DND-41 (cell line): ENCODE results near the gene CHSY3.

Experiments used
- ATAC-seq: fragments of 200-7000 bp; cut with Tn5 transposase; 3 replicates; pipeline ENCODE4 v1.9.1; 2021; ENCODE audit warnings: low read depth; ENCODE audit not compliant: insufficient read depth
- DNase-seq: peaks from one replicate; pipeline ENCODE4 v3.0.0-alpha.2; 2020
- H2AFZ ChIP-seq: 2 replicates; pipeline ENCODE4 v1.6.0; 2012; ENCODE audit warnings: low read depth, low read length
- H3K27ac ChIP-seq: 2 replicates; pipeline ENCODE4 v1.5.1; 2012; ENCODE audit warnings: low read length, inconsistent platforms
- H3K27me3 ChIP-seq: fragments of 200-600 bp; sonication (generic); 2 replicates; pipeline ENCODE4 v1.6.0; 2012; ENCODE audit warnings: low read length, mild to moderate bottlenecking, inconsistent platforms; ENCODE audit not compliant: insufficient read depth, poor library complexity
- H3K36me3 ChIP-seq: 2 replicates; pipeline ENCODE4 v1.5.1; 2012; ENCODE audit warnings: low read length, inconsistent platforms; ENCODE audit not compliant: insufficient read depth
- H3K4me1 ChIP-seq: 2 replicates; pipeline ENCODE4 v1.5.1; 2012; ENCODE audit warnings: mild to moderate bottlenecking, low read length; ENCODE audit not compliant: insufficient read depth
- H3K4me2 ChIP-seq: 2 replicates; pipeline ENCODE4 v1.6.0; 2012; ENCODE audit warnings: mild to moderate bottlenecking, moderate library complexity, low read length, inconsistent platforms; ENCODE audit not compliant: insufficient read depth
- H3K4me3 ChIP-seq, 2 experiments: fragments of 200-600 bp in 1 of 2; shearing (Covaris generic) in 1 of 2; 2 replicates each; pipeline ENCODE4 v1.5.1; 2012 to 2016; ENCODE audit warnings: inconsistent platforms in 2 of 2, low read length in 2 of 2, mild to moderate bottlenecking in 2 of 2, low read depth in 1 of 2, moderate library complexity in 1 of 2
- H3K79me2 ChIP-seq: 2 replicates; pipeline ENCODE4 v1.6.0; 2012; ENCODE audit warnings: low read length, inconsistent platforms; ENCODE audit not compliant: insufficient read depth
- H3K9ac ChIP-seq: 2 replicates; pipeline ENCODE4 v1.6.0; 2012; ENCODE audit warnings: low read depth, mild to moderate bottlenecking, inconsistent platforms, low read length, moderate library complexity
- H3K9me3 ChIP-seq: 2 replicates; pipeline ENCODE4 v1.5.1; 2012; ENCODE audit warnings: low read length, moderate library complexity, mild to moderate bottlenecking, inconsistent platforms; ENCODE audit not compliant: insufficient read depth, severe bottlenecking
- H4K20me1 ChIP-seq: 2 replicates; pipeline ENCODE4 v1.6.0; 2012; ENCODE audit warnings: low read length; ENCODE audit not compliant: insufficient read depth
- EZH2 ChIP-seq: IDR thresholded peaks from 3 replicates; pipeline ENCODE4 v1.6.1; 2012; ENCODE audit warnings: borderline replicate concordance, low read depth, mild to moderate bottlenecking, moderate library complexity, low read length, inconsistent platforms; ENCODE audit not compliant: severe bottlenecking
- TF ChIP-seq, protein P1 (sequence below): IDR thresholded peaks from 2 replicates; pipeline ENCODE4 v1.5.1; 2012; ENCODE audit warnings: borderline replicate concordance, low read length, moderate library complexity, mild to moderate bottlenecking; ENCODE audit not compliant: poor library complexity, severe bottlenecking; ENCODE audit errors: extremely low read depth

Gene CHSY3

DNA sequence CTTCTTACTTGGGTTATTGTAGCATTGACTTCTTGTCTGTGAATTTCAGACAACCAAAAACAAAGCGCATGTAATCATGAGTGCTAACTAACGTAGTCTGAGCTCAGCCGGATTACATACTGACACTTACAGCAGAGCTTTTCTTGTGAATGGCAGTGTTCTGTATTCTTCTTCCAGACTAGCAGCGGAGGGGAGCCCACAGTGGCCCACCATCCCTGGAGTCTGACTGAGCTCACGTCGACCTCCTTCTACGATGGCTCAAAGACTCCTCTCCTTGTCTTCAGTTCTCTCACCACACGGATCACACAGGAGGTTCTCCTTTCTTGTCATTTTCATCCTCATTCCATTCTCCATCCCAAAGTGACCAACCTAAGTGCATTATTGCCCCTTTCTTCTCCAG is 211.4 kb downstream of the CHSY3 start:
- TF ChIP-seq EZH2 = no peak
- TF ChIP-seq, protein P1, sequence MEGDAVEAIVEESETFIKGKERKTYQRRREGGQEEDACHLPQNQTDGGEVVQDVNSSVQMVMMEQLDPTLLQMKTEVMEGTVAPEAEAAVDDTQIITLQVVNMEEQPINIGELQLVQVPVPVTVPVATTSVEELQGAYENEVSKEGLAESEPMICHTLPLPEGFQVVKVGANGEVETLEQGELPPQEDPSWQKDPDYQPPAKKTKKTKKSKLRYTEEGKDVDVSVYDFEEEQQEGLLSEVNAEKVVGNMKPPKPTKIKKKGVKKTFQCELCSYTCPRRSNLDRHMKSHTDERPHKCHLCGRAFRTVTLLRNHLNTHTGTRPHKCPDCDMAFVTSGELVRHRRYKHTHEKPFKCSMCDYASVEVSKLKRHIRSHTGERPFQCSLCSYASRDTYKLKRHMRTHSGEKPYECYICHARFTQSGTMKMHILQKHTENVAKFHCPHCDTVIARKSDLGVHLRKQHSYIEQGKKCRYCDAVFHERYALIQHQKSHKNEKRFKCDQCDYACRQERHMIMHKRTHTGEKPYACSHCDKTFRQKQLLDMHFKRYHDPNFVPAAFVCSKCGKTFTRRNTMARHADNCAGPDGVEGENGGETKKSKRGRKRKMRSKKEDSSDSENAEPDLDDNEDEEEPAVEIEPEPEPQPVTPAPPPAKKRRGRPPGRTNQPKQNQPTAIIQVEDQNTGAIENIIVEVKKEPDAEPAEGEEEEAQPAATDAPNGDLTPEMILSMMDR = no peak
- H3K27ac ChIP-seq = no peak overlapping the region
- no peaks in the 10 kb centered on the region for H3K27me3 ChIP-seq
- ATAC-seq (no peak), DNase-seq (no peak)
- H2AFZ ChIP-seq = no peak overlapping the region
- no peaks in the 10 kb centered on the region for H3K36me3 ChIP-seq
- no peak overlapping the region for H3K4me3 ChIP-seq
- no peak overlapping the region for H3K9ac ChIP-seq
- no peak overlapping the region for H3K4me2 ChIP-seq
- H3K4me1 ChIP-seq = no peaks in the 10 kb centered on the region
- H3K9me3 ChIP-seq = no peaks in the 10 kb centered on the region
- H4K20me1 ChIP-seq = no peaks in the 10 kb centered on the region
- H3K79me2 ChIP-seq = no peaks in the 10 kb centered on the region

DNA sequence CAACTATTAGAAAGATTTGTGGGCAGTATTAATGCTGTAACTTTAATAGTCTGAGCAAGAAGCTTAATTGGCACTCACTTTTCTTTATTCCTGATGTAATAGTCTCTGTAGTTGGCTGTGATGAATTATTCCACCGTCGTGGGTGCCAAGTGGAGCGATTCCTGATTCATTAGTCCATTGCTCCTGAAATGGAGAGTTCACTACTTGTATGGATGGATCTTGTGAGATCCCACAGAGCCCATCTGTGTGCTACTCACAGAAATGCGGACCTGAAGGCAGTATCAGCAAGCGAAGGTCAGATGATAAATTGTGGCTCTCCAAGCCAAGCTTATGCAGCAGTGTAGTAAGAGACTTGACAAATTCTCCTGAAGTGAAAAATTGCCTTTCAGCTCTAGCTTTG is 212.2 kb downstream of the CHSY3 start:
- no peaks in the 10 kb centered on the region for H3K27me3 ChIP-seq
- no peaks in the 10 kb centered on the region for H3K36me3 ChIP-seq
- no peak for ATAC-seq
- no peaks in the 10 kb centered on the region for H4K20me1 ChIP-seq
- H3K4me1 ChIP-seq = no peaks in the 10 kb centered on the region
- no peaks in the 10 kb centered on the region for H3K79me2 ChIP-seq
- H3K4me2 ChIP-seq = no peak overlapping the region
- no peak overlapping the region for H3K27ac ChIP-seq
- TF ChIP-seq, protein P1 = no peak
- no peak for TF ChIP-seq EZH2
- no peak for DNase-seq
- no peak overlapping the region for H3K9ac ChIP-seq
- H2AFZ ChIP-seq = no peak overlapping the region
- H3K4me3 ChIP-seq = no peak overlapping the region
- H3K9me3 ChIP-seq = no peaks in the 10 kb centered on the region

DNA sequence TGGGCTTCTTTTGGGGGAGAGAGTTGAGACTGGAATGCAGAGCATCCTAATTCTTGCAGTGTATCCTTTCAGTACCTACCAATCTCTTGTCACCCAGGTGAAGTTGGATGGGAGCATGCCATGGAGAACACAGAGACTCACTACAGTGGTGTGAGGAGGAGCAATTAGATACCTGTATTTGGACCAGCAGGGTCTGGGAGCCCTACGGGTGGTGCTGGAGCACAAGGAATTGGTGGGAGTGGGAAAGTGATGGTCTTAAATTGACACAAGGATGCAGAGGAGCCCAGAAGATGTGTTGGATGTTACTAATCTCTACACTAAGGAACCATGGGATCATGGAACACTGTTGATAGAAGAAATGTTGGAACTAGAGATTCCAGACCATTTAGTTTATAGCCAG is 212.7 kb downstream of the CHSY3 start:
- Histone ChIP-seq H3K9ac (no peak overlapping the region), H3K4me1 (no peaks in the 10 kb centered on the region), H3K4me3 (no peak overlapping the region), H3K4me2 (no peak overlapping the region), H2AFZ (no peak overlapping the region), H3K27me3 (no peaks in the 10 kb centered on the region), H3K36me3 (no peaks in the 10 kb centered on the region), H3K79me2 (no peaks in the 10 kb centered on the region), H3K9me3 (no peaks in the 10 kb centered on the region), H3K27ac (no peak overlapping the region), H4K20me1 (no peaks in the 10 kb centered on the region)
- no peak for TF ChIP-seq EZH2
- TF ChIP-seq, protein P1 = no peak
- no peak for DNase-seq
- no peak for ATAC-seq

DNA sequence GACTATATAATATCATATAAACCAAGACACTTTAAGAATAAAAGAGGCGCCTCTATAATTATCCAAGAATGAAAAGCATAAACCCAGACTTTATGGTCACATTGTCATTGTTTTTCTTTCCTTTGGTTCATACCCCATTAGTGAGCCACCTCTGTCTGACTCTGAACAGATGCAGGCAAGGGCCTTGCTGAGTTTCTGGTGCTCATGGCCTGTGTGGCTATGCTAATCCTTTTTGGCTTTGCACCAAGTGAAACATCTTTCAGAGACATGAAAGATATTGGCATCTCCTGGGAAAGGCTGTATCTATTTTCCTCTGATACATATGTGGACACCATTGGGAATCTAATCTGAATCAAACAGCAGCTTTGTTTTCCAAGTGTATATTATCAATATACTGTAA is 222.5 kb downstream of the CHSY3 start:
- no peak overlapping the region for H3K4me3 ChIP-seq
- ATAC-seq (no peak), DNase-seq (no peak)
- H2AFZ ChIP-seq = no peak overlapping the region
- no peaks in the 10 kb centered on the region for H4K20me1 ChIP-seq
- no peaks in the 10 kb centered on the region for H3K4me1 ChIP-seq
- H3K9me3 ChIP-seq = no peaks in the 10 kb centered on the region
- no peaks in the 10 kb centered on the region for H3K27me3 ChIP-seq
- H3K36me3 ChIP-seq = no peaks in the 10 kb centered on the region
- H3K27ac ChIP-seq = no peak overlapping the region
- TF ChIP-seq EZH2 = no peak
- TF ChIP-seq, protein P1 = no peak
- H3K79me2 ChIP-seq = no peaks in the 10 kb centered on the region
- no peak overlapping the region for H3K4me2 ChIP-seq
- H3K9ac ChIP-seq = no peak overlapping the region
